Measurements from ENCODE around the gene MYO1H.
"Not testable (repeated sequence)": the region's sequence is repeated elsewhere in the genome, so short reads cannot be mapped to it uniquely, and the experiment has no call there.

The MYO1H gene

GRCh38 chr12:109347589-109347988 lies at the start of gene MYO1H:
MYO1H (plus strand) TSS chr12:109347900; CDS start chr12:109347961, 61 bp downstream.
- no peak for DNase-seq

- no peak for DNase-seq
Observed at GRCh38 chr12:109299849-109300248, 47.9 kb upstream of the MYO1H start.

GRCh38 chr12:109301643-109302168 lies 46.0 kb upstream of the MYO1H start:
- DNase-seq, result no peak

- no peak for DNase-seq
Observed at GRCh38 chr12:109302358-109302757, 45.3 kb upstream of the MYO1H start.

GRCh38 chr12:109302770-109303169 lies 44.9 kb upstream of the MYO1H start:
- DNase-seq, result no peak

- DNase-seq, result no peak
Observed at GRCh38 chr12:109304485-109304884, 43.2 kb upstream of the MYO1H start.

- DNase-seq, result no peak
Observed at GRCh38 chr12:109305547-109305946, 42.2 kb upstream of the MYO1H start.

- DNase-seq, result no peak
Observed at GRCh38 chr12:109307051-109307450, 40.6 kb upstream of the MYO1H start.

GRCh38 chr12:109308534-109309380 lies 38.9 kb upstream of the MYO1H start, which contains the start of gene FOXN4:
FOXN4 (minus strand) TSS chr12:109309284; CDS start chr12:109308321, 963 bp downstream.
- DNase-seq, result no peak

GRCh38 chr12:109309381-109310246 lies 38.1 kb upstream of the MYO1H start:
- no peak for DNase-seq

GRCh38 chr12:109310247-109311125 lies 37.2 kb upstream of the MYO1H start:
- no peak for DNase-seq

GRCh38 chr12:109321294-109321693 lies 26.4 kb upstream of the MYO1H start:
- not testable (repeated sequence) for DNase-seq

- DNase-seq, result no peak
Observed at GRCh38 chr12:109329003-109329402, 18.7 kb upstream of the MYO1H start.

GRCh38 chr12:109329686-109330085 lies 18.0 kb upstream of the MYO1H start:
- DNase-seq, result no peak

GRCh38 chr12:109330282-109331230 lies 17.1 kb upstream of the MYO1H start:
- DNase-seq, result no peak

- no peak for DNase-seq
Observed at GRCh38 chr12:109331301-109331952, 16.3 kb upstream of the MYO1H start.

GRCh38 chr12:109334887-109335286 lies 12.8 kb upstream of the MYO1H start:
- DNase-seq, result no peak

- no peak for DNase-seq
Observed at GRCh38 chr12:109336593-109336992, 11.1 kb upstream of the MYO1H start.

- no peak for DNase-seq
Observed at GRCh38 chr12:109343677-109344076, 4.0 kb upstream of the MYO1H start.

- DNase-seq, result no peak
Observed at GRCh38 chr12:109345428-109345827, 2.3 kb upstream of the MYO1H start.

GRCh38 chr12:109346920-109347319 lies 780 bp upstream of the MYO1H start:
- no peak for DNase-seq
